GM12878 (cell line): ENCODE results near the gene MAN2A1. TPM values are rescaled to one million over a fixed set of nuclear protein-coding genes. Genes with fewer than 3 reads are reported as not detected.

Source experiments
- ATAC-seq: fragments of 200-7000 bp; cut with Tn5 transposase; 3 replicates; pipeline ENCODE4 v1.9.1; 2020; ENCODE audit warnings: mild to moderate bottlenecking, moderate library complexity
- BruUV-seq: library from RNA; stranded (reverse); fragments of 400-500 nt; replicated peaks from 2 replicates; lab custom pipeline; 2021; lab: Mats Ljungman, UMichigan
- CTCF ChIA-PET: fragments of 300-600 bp; sonication (Branson Sonifier 250); formaldehyde crosslinking; extraction: SDS; loops from one replicate; lab custom pipeline; 2021; ENCODE audit warnings: inconsistent platforms; lab: Yijun Ruan, JAX
- POLR2A ChIA-PET: fragments of 350-600 bp; formaldehyde crosslinking; extraction: SDS; loops from one replicate; lab custom pipeline; 2021; ENCODE audit warnings: inconsistent platforms; lab: Charles Lee
- RAD21 ChIA-PET: fragments of 300-600 bp; sonication (Branson Sonifier 250); formaldehyde crosslinking; loops from one replicate; lab custom pipeline; 2023; ENCODE audit warnings: antibody characterized with exemption; ENCODE audit not compliant: unreplicated experiment; lab: Charles Lee
- SMC1A ChIA-PET: fragments of 300-600 bp; sonication (Branson Sonifier 250); formaldehyde crosslinking; loops from one replicate; lab custom pipeline; 2023; ENCODE audit not compliant: unreplicated experiment, uncharacterized antibody; lab: Charles Lee
- DNase-seq: peaks from one replicate; pipeline ENCODE4 v3.0.0-alpha.2; 2011; ENCODE audit warnings: low read depth, low spot score
- FAIRE-seq: peaks from 3 replicates; lab custom pipeline; 2011; peaks lifted over from hg19 to GRCh38; lab: Jason Lieb, UNC
- H2AFZ ChIP-seq: 2 replicates; pipeline ENCODE4 v1.6.0; 2011; ENCODE audit warnings: low read depth, low read length, control low read depth; ENCODE audit not compliant: control insufficient read depth
- H3K27ac ChIP-seq: 2 replicates; pipeline ENCODE4 v1.5.1; 2011; ENCODE audit warnings: control low read depth; ENCODE audit not compliant: control insufficient read depth, insufficient read depth
- H3K27me3 ChIP-seq, 2 experiments: replicated peaks in 1 of 2; 2 replicates each; pipeline versions ENCODE4 v1.6.0 to v1.6.1; 2011; ENCODE audit warnings: low read length in 1 of 2; ENCODE audit not compliant: control insufficient read depth in 2 of 2, insufficient read depth in 2 of 2
- H3K36me3 ChIP-seq, 2 experiments: 2 replicates each; pipeline ENCODE4 v1.5.1; 2011; ENCODE audit warnings: low read length in 1 of 2; ENCODE audit not compliant: control insufficient read depth in 2 of 2, insufficient read depth in 2 of 2
- H3K4me1 ChIP-seq: 2 replicates; pipeline ENCODE4 v1.6.1; 2011; ENCODE audit warnings: mild to moderate bottlenecking, low read length, moderate library complexity, mixed read lengths; ENCODE audit not compliant: control insufficient read depth, insufficient read depth
- H3K4me2 ChIP-seq: 2 replicates; pipeline ENCODE4 v1.6.0; 2011; ENCODE audit warnings: control low read depth; ENCODE audit not compliant: control insufficient read depth, insufficient read depth
- H3K4me3 ChIP-seq: fragments of 200-600 bp; sonication (generic); 2 replicates; pipeline ENCODE4 v1.5.1; 2016
- H3K79me2 ChIP-seq: 2 replicates; pipeline ENCODE4 v1.6.0; 2011; ENCODE audit warnings: low read length; ENCODE audit not compliant: control insufficient read depth, insufficient read depth
- H3K9ac ChIP-seq: 2 replicates; pipeline ENCODE4 v1.8.0; 2011; ENCODE audit warnings: low read length, control low read depth, mixed read lengths; ENCODE audit not compliant: control insufficient read depth, insufficient read depth
- H3K9me3 ChIP-seq: replicated peaks from 3 replicates; pipeline ENCODE4 v1.5.1; 2011; ENCODE audit warnings: mild to moderate bottlenecking, low read length; ENCODE audit not compliant: control insufficient read depth, insufficient read depth
- H4K20me1 ChIP-seq: 2 replicates; pipeline ENCODE4 v1.6.0; 2011; ENCODE audit not compliant: control insufficient read depth, insufficient read depth
- BCL11A ChIP-seq: IDR thresholded peaks from 2 replicates; pipeline ENCODE4 v1.6.1; 2011; ENCODE audit warnings: low read depth, low read length
- CHD4 ChIP-seq: fragments of 200-600 bp; sonication (generic); IDR thresholded peaks from 2 replicates; pipeline ENCODE4 v1.6.1; 2016; ENCODE audit warnings: mild to moderate bottlenecking
- EGR1 ChIP-seq, 2 experiments: IDR thresholded peaks; 1 replicate in 1 of 2; 2 replicates in 1 of 2; pipeline ENCODE4 v1.6.1; 2011 to 2012; ENCODE audit warnings: low read depth in 2 of 2, low read length in 2 of 2, borderline replicate concordance in 1 of 2, mild to moderate bottlenecking in 1 of 2, moderate library complexity in 1 of 2
- KDM1A ChIP-seq: fragments of 200-600 bp; sonication (generic); IDR thresholded peaks from 2 replicates; pipeline ENCODE4 v1.6.1; 2016; ENCODE audit warnings: borderline replicate concordance
- POLR2AphosphoS5 ChIP-seq: IDR thresholded peaks from 2 replicates; pipeline ENCODE4 v1.6.1; 2011; ENCODE audit warnings: mild to moderate bottlenecking, low read length, inconsistent platforms
- POU2F2 ChIP-seq: IDR thresholded peaks from 3 replicates; pipeline ENCODE4 v1.6.1; 2011; ENCODE audit warnings: low read depth, mild to moderate bottlenecking, low read length, borderline replicate concordance
- WGBS: methylation state at CpG from one replicate; pipeline ENCODE4 v1.1.6; 2016; ENCODE audit warnings: low lambda C conversion rate; ENCODE audit not compliant: insufficient replicate concordance, insufficient coverage; ENCODE audit errors: missing lambda C conversion rate; 5-methylcytosine and 5-hydroxymethylcytosine counted together
- in situ Hi-C: fragments of 300-500 bp; cut with MboI; formaldehyde crosslinking; loops from 9 replicates; pipeline ENCODE4 v1.14.3; 2018; ENCODE audit warnings: mixed read lengths
- intact Hi-C: fragments of 100-400 bp; cut with micrococcal nuclease; formaldehyde crosslinking; loops from one replicate; pipeline ENCODE4 v1.14.2; 2022; ENCODE audit not compliant: unreplicated experiment
- polyA plus RNA-seq, 11 experiments: library from polyadenylated mRNA; depleted of rRNA in 4 of 11; unstranded in 6 of 11; stranded (reverse) in 5 of 11; fragments of >200 nt; fragmentation: Nextera tagmentation in 4 of 11; fragmentation: Illumina TruSeq in 1 of 11; extraction: Ambion mirVana in 4 of 11; extraction: Trizol in 1 of 11; gene quantifications; 1 replicate in 1 of 11; 2 replicates in 10 of 11; pipeline versions ENCODE4 v1.2.1 to v1.2.3, GENCODE V29; 2011 to 2016; ENCODE audit warnings: inconsistent platforms in 2 of 11, missing spikeins in 2 of 11, low read depth in 1 of 11
- total RNA-seq, 4 experiments: library from RNA; depleted of rRNA in 3 of 4; stranded (reverse); fragments of >200 nt in 3 of 4; fragmentation: Illumina TruSeq in 1 of 4; extraction: Trizol in 1 of 4; gene quantifications; 2 replicates each; pipeline versions ENCODE4 v1.2.1 to v1.2.3, GENCODE V29; 2013 to 2021
- TF ChIP-seq, protein P1 (sequence below): IDR thresholded peaks from 2 replicates; pipeline ENCODE4 v1.6.1; 2011; ENCODE audit warnings: borderline replicate concordance, low read depth, mild to moderate bottlenecking, moderate library complexity, low read length; ENCODE audit not compliant: insufficient read depth, poor library complexity, severe bottlenecking
- TF ChIP-seq, protein P2 (sequence below): fragments of 450-650 bp; IDR thresholded peaks from 2 replicates; pipeline ENCODE4 v1.6.1; 2016; ENCODE audit warnings: mild to moderate bottlenecking, moderate library complexity, borderline replicate concordance
- TF ChIP-seq, protein P3 (sequence below): IDR thresholded peaks from 2 replicates; pipeline ENCODE4 v1.6.1; 2011; ENCODE audit warnings: mild to moderate bottlenecking, low read depth, low read length, moderate library complexity; ENCODE audit not compliant: insufficient replicate concordance
- TF ChIP-seq, protein P4 (sequence below): IDR thresholded peaks from 2 replicates; pipeline ENCODE4 v1.6.1; 2011; ENCODE audit warnings: low read depth, low read length, improper control_type of control experiment, borderline replicate concordance

Gene MAN2A1
- total and polyA plus RNA-seq, 10 of the 15 experiments (the other 5 are each of a cell fraction or from before 2014, with no cell fraction given), result 4.2 to 27.9 (median 10.5) TPM

DNA sequence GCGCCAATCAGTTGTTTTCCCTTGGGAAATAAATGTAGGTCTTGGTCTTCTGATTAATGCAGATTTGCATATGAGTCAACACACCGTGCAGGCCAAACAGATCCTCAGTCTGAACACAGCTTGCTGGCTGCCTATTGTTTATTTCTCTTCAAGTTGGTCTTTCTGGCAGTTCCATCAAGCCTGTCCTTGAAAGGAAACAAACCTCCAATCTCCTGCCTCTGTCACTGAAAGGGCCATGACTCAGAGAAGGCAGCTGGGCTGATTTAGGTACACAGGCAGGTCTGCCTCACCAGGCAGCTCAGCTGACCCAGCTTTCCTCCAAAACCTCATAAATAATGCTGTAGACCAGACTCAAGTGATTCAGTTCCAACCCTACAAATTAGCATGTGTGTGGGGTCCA is 175.9 kb downstream of the MAN2A1 start:
- no peak; the same call in 2 of the 3 replicates for ATAC-seq
- 17% methylated on average over 2 of the region's 2 CpGs for whole genome bisulfite sequencing

More for the DNA sequence above, 175.9 kb downstream of the MAN2A1 start:
- H2AFZ ChIP-seq, result no peak overlapping the region
- H3K9me3 ChIP-seq, result no peaks in the 10 kb centered on the region
- in situ Hi-C loops (no loop called here), intact Hi-C loops (no loop called here)
- DNase-seq (no peak), FAIRE-seq (no peak)
- H3K4me2 ChIP-seq, result no peak overlapping the region
- H3K9ac ChIP-seq, result no peak overlapping the region
- no peaks in the 10 kb centered on the region for H4K20me1 ChIP-seq
- H3K27me3 ChIP-seq, result no peaks in the 10 kb centered on the region
- no peaks in the 10 kb centered on the region for H3K79me2 ChIP-seq
- no peaks in the 10 kb centered on the region for H3K4me1 ChIP-seq
- POLR2A ChIA-PET, result no interaction called here
- SMC1A ChIA-PET, result interaction anchor here (1.1 kb wide), 1 partner anchor 10 kb away, joined by 3 read pairs; no protein-coding TSS in a partner anchor
- H3K36me3 ChIP-seq, result peaks cover 0 to 2% of the 10 kb centered on the region in 2 experiments; a peak in 1 of 4 replicates
- no TSS peak for BruUV-seq
- TF ChIP-seq, protein P1, sequence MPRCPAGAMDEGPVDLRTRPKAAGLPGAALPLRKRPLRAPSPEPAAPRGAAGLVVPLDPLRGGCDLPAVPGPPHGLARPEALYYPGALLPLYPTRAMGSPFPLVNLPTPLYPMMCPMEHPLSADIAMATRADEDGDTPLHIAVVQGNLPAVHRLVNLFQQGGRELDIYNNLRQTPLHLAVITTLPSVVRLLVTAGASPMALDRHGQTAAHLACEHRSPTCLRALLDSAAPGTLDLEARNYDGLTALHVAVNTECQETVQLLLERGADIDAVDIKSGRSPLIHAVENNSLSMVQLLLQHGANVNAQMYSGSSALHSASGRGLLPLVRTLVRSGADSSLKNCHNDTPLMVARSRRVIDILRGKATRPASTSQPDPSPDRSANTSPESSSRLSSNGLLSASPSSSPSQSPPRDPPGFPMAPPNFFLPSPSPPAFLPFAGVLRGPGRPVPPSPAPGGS, result no peak
- TF ChIP-seq EGR1 (IDR thresholded peaks at IDR 0.05; ENCODE audit: borderline replicate concordance in 1 of 2, low read depth in 2 of 2, low read length in 2 of 2) (no peak), CHD4 (no peak), BCL11A (no peak), POU2F2 (no peak), KDM1A (no peak), POLR2AphosphoS5 (no peak)
- TF ChIP-seq, protein P2, sequence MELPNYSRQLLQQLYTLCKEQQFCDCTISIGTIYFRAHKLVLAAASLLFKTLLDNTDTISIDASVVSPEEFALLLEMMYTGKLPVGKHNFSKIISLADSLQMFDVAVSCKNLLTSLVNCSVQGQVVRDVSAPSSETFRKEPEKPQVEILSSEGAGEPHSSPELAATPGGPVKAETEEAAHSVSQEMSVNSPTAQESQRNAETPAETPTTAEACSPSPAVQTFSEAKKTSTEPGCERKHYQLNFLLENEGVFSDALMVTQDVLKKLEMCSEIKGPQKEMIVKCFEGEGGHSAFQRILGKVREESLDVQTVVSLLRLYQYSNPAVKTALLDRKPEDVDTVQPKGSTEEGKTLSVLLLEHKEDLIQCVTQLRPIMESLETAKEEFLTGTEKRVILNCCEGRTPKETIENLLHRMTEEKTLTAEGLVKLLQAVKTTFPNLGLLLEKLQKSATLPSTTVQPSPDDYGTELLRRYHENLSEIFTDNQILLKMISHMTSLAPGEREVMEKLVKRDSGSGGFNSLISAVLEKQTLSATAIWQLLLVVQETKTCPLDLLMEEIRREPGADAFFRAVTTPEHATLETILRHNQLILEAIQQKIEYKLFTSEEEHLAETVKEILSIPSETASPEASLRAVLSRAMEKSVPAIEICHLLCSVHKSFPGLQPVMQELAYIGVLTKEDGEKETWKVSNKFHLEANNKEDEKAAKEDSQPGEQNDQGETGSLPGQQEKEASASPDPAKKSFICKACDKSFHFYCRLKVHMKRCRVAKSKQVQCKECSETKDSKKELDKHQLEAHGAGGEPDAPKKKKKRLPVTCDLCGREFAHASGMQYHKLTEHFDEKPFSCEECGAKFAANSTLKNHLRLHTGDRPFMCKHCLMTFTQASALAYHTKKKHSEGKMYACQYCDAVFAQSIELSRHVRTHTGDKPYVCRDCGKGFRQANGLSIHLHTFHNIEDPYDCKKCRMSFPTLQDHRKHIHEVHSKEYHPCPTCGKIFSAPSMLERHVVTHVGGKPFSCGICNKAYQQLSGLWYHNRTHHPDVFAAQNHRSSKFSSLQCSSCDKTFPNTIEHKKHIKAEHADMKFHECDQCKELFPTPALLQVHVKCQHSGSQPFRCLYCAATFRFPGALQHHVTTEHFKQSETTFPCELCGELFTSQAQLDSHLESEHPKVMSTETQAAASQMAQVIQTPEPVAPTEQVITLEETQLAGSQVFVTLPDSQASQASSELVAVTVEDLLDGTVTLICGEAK, result no peak
- TF ChIP-seq, protein P3, sequence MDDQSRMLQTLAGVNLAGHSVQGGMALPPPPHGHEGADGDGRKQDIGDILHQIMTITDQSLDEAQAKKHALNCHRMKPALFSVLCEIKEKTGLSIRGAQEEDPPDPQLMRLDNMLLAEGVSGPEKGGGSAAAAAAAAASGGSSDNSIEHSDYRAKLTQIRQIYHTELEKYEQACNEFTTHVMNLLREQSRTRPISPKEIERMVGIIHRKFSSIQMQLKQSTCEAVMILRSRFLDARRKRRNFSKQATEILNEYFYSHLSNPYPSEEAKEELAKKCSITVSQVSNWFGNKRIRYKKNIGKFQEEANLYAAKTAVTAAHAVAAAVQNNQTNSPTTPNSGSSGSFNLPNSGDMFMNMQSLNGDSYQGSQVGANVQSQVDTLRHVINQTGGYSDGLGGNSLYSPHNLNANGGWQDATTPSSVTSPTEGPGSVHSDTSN, result no peak
- TF ChIP-seq, protein P4, sequence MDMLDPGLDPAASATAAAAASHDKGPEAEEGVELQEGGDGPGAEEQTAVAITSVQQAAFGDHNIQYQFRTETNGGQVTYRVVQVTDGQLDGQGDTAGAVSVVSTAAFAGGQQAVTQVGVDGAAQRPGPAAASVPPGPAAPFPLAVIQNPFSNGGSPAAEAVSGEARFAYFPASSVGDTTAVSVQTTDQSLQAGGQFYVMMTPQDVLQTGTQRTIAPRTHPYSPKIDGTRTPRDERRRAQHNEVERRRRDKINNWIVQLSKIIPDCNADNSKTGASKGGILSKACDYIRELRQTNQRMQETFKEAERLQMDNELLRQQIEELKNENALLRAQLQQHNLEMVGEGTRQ, result no peak
- TF ChIP-seq, all 136 proteins: peak for 0
- ChIA-PET RAD21 (no interaction called here), CTCF (no interaction called here)
- H3K27ac ChIP-seq, result no peak overlapping the region
- H3K4me3 ChIP-seq, result no peak overlapping the region
